Calu3 (cell line): Measurements from ENCODE around the gene TBX15. TPM values are rescaled to one million over a fixed set of nuclear protein-coding genes. Genes with fewer than 3 reads are reported as not detected.

Experiments used
- BruUV-seq: library from RNA; stranded (reverse); fragments of 400-500 nt; replicated peaks from 2 replicates; lab custom pipeline; 2021; lab: Mats Ljungman, UMichigan
- CTCF ChIA-PET: fragments of 300-600 bp; sonication (Branson Sonifier 250); formaldehyde crosslinking; loops from one replicate; lab custom pipeline; 2022; ENCODE audit warnings: antibody characterized with exemption; lab: Charles Lee
- DNase-seq: peaks from one replicate; pipeline ENCODE4 v3.0.0; 2022
- H3K27ac Mint-ChIP-seq: one replicate; pipeline ENCODE4 v1.8.0; 2022; ENCODE audit warnings: mixed read lengths; ENCODE audit not compliant: unreplicated experiment
- H3K27me3 Mint-ChIP-seq: one replicate; pipeline ENCODE4 v1.8.0; 2022; ENCODE audit warnings: mixed read lengths; ENCODE audit not compliant: unreplicated experiment
- H3K36me3 Mint-ChIP-seq: one replicate; pipeline ENCODE4 v1.8.0; 2022; ENCODE audit warnings: mild to moderate bottlenecking, moderate library complexity, mixed read lengths; ENCODE audit not compliant: insufficient read depth, unreplicated experiment
- H3K4me1 Mint-ChIP-seq: one replicate; pipeline ENCODE4 v1.8.0; 2022; ENCODE audit warnings: mild to moderate bottlenecking, low read depth, mixed read lengths; ENCODE audit not compliant: unreplicated experiment
- H3K4me3 Mint-ChIP-seq: one replicate; pipeline ENCODE4 v1.8.0; 2022; ENCODE audit warnings: mild to moderate bottlenecking, low read depth, moderate library complexity, mixed read lengths; ENCODE audit not compliant: unreplicated experiment
- H3K9me3 Mint-ChIP-seq: one replicate; pipeline ENCODE4 v1.8.0; 2022; ENCODE audit warnings: low read depth, mixed read lengths; ENCODE audit not compliant: unreplicated experiment
- CTCF ChIP-seq: fragments of 200-600 bp; IDR thresholded peaks from one replicate; pipeline ENCODE4 v1.8.0; 2022; ENCODE audit warnings: antibody characterized with exemption; ENCODE audit not compliant: unreplicated experiment
- intact Hi-C: fragments of 100-400 bp; cut with micrococcal nuclease; formaldehyde crosslinking; loops from one replicate; pipeline ENCODE4 v1.10.0; 2022; ENCODE audit not compliant: unreplicated experiment
- total RNA-seq: library from RNA; stranded (reverse); gene quantifications from 2 replicates; pipeline ENCODE4 v1.2.3, GENCODE V29; 2022

TBX15 gene
- total RNA-seq, 1 experiment from 2014 or later: not detected

GRCh38 chr1:118961156-118961555 is 27.0 kb downstream of the TBX15 start:
- intact Hi-C loops: loop anchor here (5.0 kb wide), 1 partner anchor 41 kb away; no protein-coding TSS in a partner anchor
- peaks cover 6% of the 10 kb centered on the region for H3K9me3 Mint-ChIP-seq
- H3K4me3 Mint-ChIP-seq: peak overlapping the region; percentile 35
- CTCF ChIA-PET: no interaction called here
- H3K27ac Mint-ChIP-seq: peak overlapping the region; percentile 74
- peaks cover 48% of the 10 kb centered on the region for H3K4me1 Mint-ChIP-seq
- H3K36me3 Mint-ChIP-seq: peaks cover 13% of the 10 kb centered on the region
- TF ChIP-seq CTCF: no peak
- no peak for DNase-seq
- no peaks in the 10 kb centered on the region for H3K27me3 Mint-ChIP-seq
- no TSS peak for BruUV-seq

- Mint-ChIP-seq H3K27ac (peak overlapping the region; percentile 74), H3K27me3 (no peaks in the 10 kb centered on the region), H3K9me3 (peaks cover 6% of the 10 kb centered on the region), H3K4me3 (peak overlapping the region; percentile 35), H3K36me3 (peaks cover 13% of the 10 kb centered on the region), H3K4me1 (peaks cover 48% of the 10 kb centered on the region)
- no peak for TF ChIP-seq CTCF
- BruUV-seq: no TSS peak
- CTCF ChIA-PET: no interaction called here
- peak; percentile 65 for DNase-seq
- intact Hi-C loops: loop anchor here (5.0 kb wide), 1 partner anchor 42 kb away; no protein-coding TSS in a partner anchor
Observed at GRCh38 chr1:118960567-118961136, 27.5 kb downstream of the TBX15 start.

- TF ChIP-seq CTCF: no peak
- peak overlapping the region; percentile 74 for H3K27ac Mint-ChIP-seq
- peaks cover 13% of the 10 kb centered on the region for H3K36me3 Mint-ChIP-seq
- CTCF ChIA-PET: interaction anchor here (0.8 kb wide), 1 partner anchor 11 kb away, joined by 4 read pairs; no protein-coding TSS in a partner anchor
- H3K4me3 Mint-ChIP-seq: peak overlapping the region; percentile 35
- intact Hi-C loops: loop anchor here (5.0 kb wide), 1 partner anchor 42 kb away; no protein-coding TSS in a partner anchor
- H3K27me3 Mint-ChIP-seq: no peaks in the 10 kb centered on the region
- peak; percentile 45 for DNase-seq
- no TSS peak for BruUV-seq
- H3K4me1 Mint-ChIP-seq: peaks cover 48% of the 10 kb centered on the region
- peaks cover 6% of the 10 kb centered on the region for H3K9me3 Mint-ChIP-seq
Observed at GRCh38 chr1:118960026-118960561, 28.0 kb downstream of the TBX15 start.

GRCh38 chr1:118958937-118959631 is 29.1 kb downstream of the TBX15 start:
- intact Hi-C loops: no loop called here
- H3K4me1 Mint-ChIP-seq: peaks cover 43% of the 10 kb centered on the region
- H3K27ac Mint-ChIP-seq: peak overlapping the region; percentile 74
- TF ChIP-seq CTCF: no peak
- H3K9me3 Mint-ChIP-seq: peaks cover 2% of the 10 kb centered on the region
- BruUV-seq: no TSS peak
- CTCF ChIA-PET: interaction anchor here (0.8 kb wide), 1 partner anchor 10 kb away, joined by 4 read pairs; no protein-coding TSS in a partner anchor
- H3K36me3 Mint-ChIP-seq: peaks cover 13% of the 10 kb centered on the region
- H3K27me3 Mint-ChIP-seq: no peaks in the 10 kb centered on the region
- H3K4me3 Mint-ChIP-seq: no peak overlapping the region
- DNase-seq: no peak
